GM23338 (cell line): ENCODE data around the gene EYA2. TPM values are rescaled to one million over a fixed set of nuclear protein-coding genes. Genes with fewer than 3 reads are reported as not detected.

Experiments
- ATAC-seq: fragments of 200-7000 bp; cut with Tn5 transposase; 3 replicates; pipeline ENCODE4 v1.9.1; 2020
- DNase-seq: peaks from one replicate; pipeline ENCODE4 v3.0.0-alpha.2; 2015; ENCODE audit warnings: low spot score
- H2AFZ ChIP-seq: fragments of 200-600 bp; sonication (generic); 2 replicates; pipeline ENCODE4 v1.8.0; 2016; ENCODE audit warnings: antibody characterized with exemption, mild to moderate bottlenecking, moderate library complexity
- H3F3A ChIP-seq: fragments of 200-600 bp; sonication (generic); replicated peaks from 2 replicates; pipeline ENCODE4 v1.8.0; 2017; ENCODE audit warnings: antibody characterized with exemption, mixed run types, low read depth
- H3K27ac ChIP-seq: fragments of 200-600 bp; sonication (generic); 2 replicates; pipeline ENCODE4 v1.6.1; 2016; ENCODE audit warnings: low read depth
- H3K27me3 ChIP-seq: fragments of 200-600 bp; sonication (generic); 2 replicates; pipeline ENCODE4 v1.8.0; 2016; ENCODE audit warnings: mild to moderate bottlenecking, mixed run types, moderate library complexity; ENCODE audit not compliant: insufficient read depth
- H3K36me3 ChIP-seq: fragments of 200-600 bp; sonication (generic); 2 replicates; pipeline ENCODE4 v1.8.0; 2016; ENCODE audit warnings: mild to moderate bottlenecking; ENCODE audit not compliant: insufficient read depth
- H3K4me1 ChIP-seq: fragments of 200-600 bp; sonication (generic); 2 replicates; pipeline ENCODE4 v1.8.0; 2016; ENCODE audit warnings: mild to moderate bottlenecking, moderate library complexity; ENCODE audit not compliant: insufficient read depth
- H3K4me2 ChIP-seq: fragments of 200-600 bp; sonication (generic); 2 replicates; pipeline ENCODE4 v1.7.1; 2017; ENCODE audit warnings: mixed run types
- H3K4me3 ChIP-seq: fragments of 200-600 bp; sonication (generic); 2 replicates; pipeline ENCODE4 v1.6.1; 2016; ENCODE audit warnings: mixed run types
- H3K79me2 ChIP-seq: fragments of 200-600 bp; sonication (generic); replicated peaks from 2 replicates; pipeline ENCODE4 v1.8.0; 2017; ENCODE audit warnings: mild to moderate bottlenecking; ENCODE audit not compliant: insufficient read depth
- H3K9me2 ChIP-seq: fragments of 200-600 bp; sonication (generic); 2 replicates; pipeline ENCODE4 v1.8.0; 2017; ENCODE audit not compliant: insufficient read depth
- H4K20me1 ChIP-seq: fragments of 200-600 bp; sonication (generic); replicated peaks from 2 replicates; pipeline ENCODE4 v1.8.0; 2017; ENCODE audit warnings: mild to moderate bottlenecking; ENCODE audit not compliant: insufficient read depth
- H3K27ac Mint-ChIP-seq: 2 replicates; pipeline ENCODE4 v1.8.0; 2020; ENCODE audit warnings: inconsistent platforms, mild to moderate bottlenecking, moderate library complexity, mixed read lengths
- H3K27me3 Mint-ChIP-seq: 3 replicates; pipeline ENCODE4 v1.8.0; 2022; ENCODE audit warnings: low read depth, mild to moderate bottlenecking, moderate library complexity, mixed read lengths, inconsistent platforms; ENCODE audit not compliant: insufficient read depth, poor library complexity
- H3K36me3 Mint-ChIP-seq: 3 replicates; pipeline ENCODE4 v1.8.0; 2021; ENCODE audit warnings: low read depth, mild to moderate bottlenecking, inconsistent platforms, moderate library complexity, mixed read lengths
- H3K4me1 Mint-ChIP-seq: 3 replicates; pipeline ENCODE4 v1.8.0; 2020; ENCODE audit warnings: mild to moderate bottlenecking, inconsistent platforms, mixed read lengths
- H3K4me3 Mint-ChIP-seq: 3 replicates; pipeline ENCODE4 v1.8.0; 2021; ENCODE audit warnings: moderate library complexity, mild to moderate bottlenecking, inconsistent platforms, mixed read lengths
- H3K9me3 Mint-ChIP-seq: 3 replicates; pipeline ENCODE4 v1.8.0; 2020; ENCODE audit warnings: moderate library complexity, mild to moderate bottlenecking, inconsistent platforms, mixed read lengths
- CTCF ChIP-seq, 2 experiments: fragments of 200-600 bp in 1 of 2; sonication (generic) in 1 of 2; conservative IDR thresholded peaks; 2 replicates each; pipeline versions ENCODE4 v1.5.1 to v1.6.1; 2016 to 2017; ENCODE audit warnings: antibody characterized with exemption in 2 of 2, low read depth in 2 of 2, mild to moderate bottlenecking in 2 of 2, moderate library complexity in 1 of 2
- ETS1 ChIP-seq: IDR thresholded peaks from 2 replicates; pipeline ENCODE4 v1.6.1; 2016; ENCODE audit warnings: antibody characterized with exemption
- EZH2phosphoT487 ChIP-seq: fragments of 200-600 bp; sonication (generic); IDR thresholded peaks from one replicate; pipeline ENCODE4 v1.8.1; 2018; ENCODE audit warnings: antibody characterized with exemption; ENCODE audit not compliant: unreplicated experiment
- JUNB ChIP-seq: IDR thresholded peaks from one replicate; pipeline ENCODE4 v1.6.1; 2016; ENCODE audit warnings: antibody characterized with exemption; ENCODE audit not compliant: unreplicated experiment
- NANOG ChIP-seq: IDR thresholded peaks from 2 replicates; pipeline ENCODE4 v1.6.1; 2016; ENCODE audit warnings: antibody characterized with exemption, borderline replicate concordance
- POLR2AphosphoS5 ChIP-seq: IDR thresholded peaks from 2 replicates; pipeline ENCODE4 v1.6.1; 2016; ENCODE audit warnings: antibody characterized with exemption, low read depth
- REST ChIP-seq: IDR thresholded peaks from one replicate; pipeline ENCODE4 v1.6.1; 2018; ENCODE audit warnings: antibody characterized with exemption; ENCODE audit not compliant: unreplicated experiment
- STAT1 ChIP-seq: IDR thresholded peaks from one replicate; pipeline ENCODE4 v1.6.1; 2016; ENCODE audit warnings: antibody characterized with exemption; ENCODE audit not compliant: unreplicated experiment
- ZNF114 ChIP-seq: fragments of 250-450 bp; sonication (Bioruptor Pico); IDR thresholded peaks from 2 replicates; pipeline ENCODE4 v1.5.0; 2020; ENCODE audit warnings: mild to moderate bottlenecking, moderate library complexity
- ZNF331 ChIP-seq: fragments of 250-450 bp; sonication (Bioruptor Pico); IDR thresholded peaks from 2 replicates; pipeline ENCODE4 v1.5.0; 2020; ENCODE audit warnings: low read depth, mild to moderate bottlenecking, moderate library complexity
- ZNF462 ChIP-seq: fragments of 250-450 bp; sonication (Bioruptor Pico); IDR thresholded peaks from 2 replicates; pipeline ENCODE4 v1.5.0; 2020; ENCODE audit warnings: mild to moderate bottlenecking, moderate library complexity
- polyA plus RNA-seq: library from polyadenylated mRNA; unstranded; fragments of >200 nt; fragmentation: Nextera tagmentation; extraction: Ambion mirVana; gene quantifications from 2 replicates; pipeline ENCODE4 v1.2.1, GENCODE V29; 2016
- total RNA-seq: library from RNA; depleted of rRNA; stranded (reverse); fragments of >200 nt; shearing (Covaris generic); gene quantifications from 2 replicates; pipeline ENCODE4 v1.2.3, GENCODE V29; 2014

The EYA2 gene
- total and polyA plus RNA-seq, 2 experiments from 2014 or later = 0.50 to 0.56 TPM

GRCh38 chr20:47188540-47188939, 293.9 kb downstream of the EYA2 start (continued):
- TF ChIP-seq REST (no peak), ZNF114 (no peak), ZNF331 (CRISPR knock-in tag) (no peak)

- Histone ChIP-seq H3F3A (no peaks in the 10 kb centered on the region), H3K4me2 (no peak overlapping the region), H3K27ac (no peak overlapping the region), H3K4me1 (no peaks in the 10 kb centered on the region), H3K79me2 (no peaks in the 10 kb centered on the region), H2AFZ (peak overlapping the region; percentile 43; the same call in 1 of the 2 replicates), H3K9me2 (peaks cover 5% of the 10 kb centered on the region; the same call in 1 of the 2 replicates), H3K36me3 (no peaks in the 10 kb centered on the region), H3K4me3 (no peak overlapping the region), H4K20me1 (no peaks in the 10 kb centered on the region), H3K27me3 (no peaks in the 10 kb centered on the region)
- Mint-ChIP-seq H3K4me1 (no peaks in the 10 kb centered on the region), H3K4me3 (no peak overlapping the region), H3K36me3 (no peaks in the 10 kb centered on the region), H3K9me3 (no peaks in the 10 kb centered on the region), H3K27me3 (peaks cover 2% of the 10 kb centered on the region), H3K27ac (no peak overlapping the region)
- no peak for ATAC-seq
- DNase-seq = no peak
- no peak for TF ChIP-seq JUNB
- no peak for TF ChIP-seq EZH2phosphoT487
- no peak for TF ChIP-seq CTCF (conservative IDR thresholded peaks at IDR 0.05; ENCODE audit: low read depth in 2 of 2)
- no peak for TF ChIP-seq NANOG
- TF ChIP-seq ETS1 = no peak
- no peak for TF ChIP-seq STAT1
- no peak for TF ChIP-seq POLR2AphosphoS5
- TF ChIP-seq ZNF462 (CRISPR knock-in tag) = no peak
- no peak for TF ChIP-seq ZNF331 (CRISPR knock-in tag)
These were observed 294.4 kb downstream of the EYA2 start for GRCh38 chr20:47189060-47189459.
